KOPT-K1 (cell line): Measurements from ENCODE around the gene ELAPOR1.
A peak's percentile ranks its signal among the peaks of the same experiment; 100 is the strongest.

Experiments
- H3K27ac ChIP-seq: fragments of 200-600 bp; sonication (generic); 2 replicates; pipeline ENCODE4 v1.5.1; 2016; ENCODE audit warnings: antibody characterized with exemption, mild to moderate bottlenecking, low read depth, low read length; ENCODE audit not compliant: poor library complexity, severe bottlenecking
- H3K36me3 ChIP-seq: fragments of 200-600 bp; sonication (generic); 2 replicates; pipeline ENCODE4 v1.5.1; 2017; ENCODE audit warnings: antibody characterized with exemption, mild to moderate bottlenecking, low read length, moderate library complexity; ENCODE audit not compliant: insufficient read depth
- H3K9me3 ChIP-seq: fragments of 200-600 bp; sonication (generic); 2 replicates; pipeline ENCODE4 v1.5.1; 2017; ENCODE audit warnings: antibody characterized with exemption, low read length, mild to moderate bottlenecking; ENCODE audit not compliant: insufficient read depth, poor library complexity, severe bottlenecking

ELAPOR1 gene, protein sequence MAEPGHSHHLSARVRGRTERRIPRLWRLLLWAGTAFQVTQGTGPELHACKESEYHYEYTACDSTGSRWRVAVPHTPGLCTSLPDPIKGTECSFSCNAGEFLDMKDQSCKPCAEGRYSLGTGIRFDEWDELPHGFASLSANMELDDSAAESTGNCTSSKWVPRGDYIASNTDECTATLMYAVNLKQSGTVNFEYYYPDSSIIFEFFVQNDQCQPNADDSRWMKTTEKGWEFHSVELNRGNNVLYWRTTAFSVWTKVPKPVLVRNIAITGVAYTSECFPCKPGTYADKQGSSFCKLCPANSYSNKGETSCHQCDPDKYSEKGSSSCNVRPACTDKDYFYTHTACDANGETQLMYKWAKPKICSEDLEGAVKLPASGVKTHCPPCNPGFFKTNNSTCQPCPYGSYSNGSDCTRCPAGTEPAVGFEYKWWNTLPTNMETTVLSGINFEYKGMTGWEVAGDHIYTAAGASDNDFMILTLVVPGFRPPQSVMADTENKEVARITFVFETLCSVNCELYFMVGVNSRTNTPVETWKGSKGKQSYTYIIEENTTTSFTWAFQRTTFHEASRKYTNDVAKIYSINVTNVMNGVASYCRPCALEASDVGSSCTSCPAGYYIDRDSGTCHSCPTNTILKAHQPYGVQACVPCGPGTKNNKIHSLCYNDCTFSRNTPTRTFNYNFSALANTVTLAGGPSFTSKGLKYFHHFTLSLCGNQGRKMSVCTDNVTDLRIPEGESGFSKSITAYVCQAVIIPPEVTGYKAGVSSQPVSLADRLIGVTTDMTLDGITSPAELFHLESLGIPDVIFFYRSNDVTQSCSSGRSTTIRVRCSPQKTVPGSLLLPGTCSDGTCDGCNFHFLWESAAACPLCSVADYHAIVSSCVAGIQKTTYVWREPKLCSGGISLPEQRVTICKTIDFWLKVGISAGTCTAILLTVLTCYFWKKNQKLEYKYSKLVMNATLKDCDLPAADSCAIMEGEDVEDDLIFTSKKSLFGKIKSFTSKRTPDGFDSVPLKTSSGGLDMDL

DNA sequence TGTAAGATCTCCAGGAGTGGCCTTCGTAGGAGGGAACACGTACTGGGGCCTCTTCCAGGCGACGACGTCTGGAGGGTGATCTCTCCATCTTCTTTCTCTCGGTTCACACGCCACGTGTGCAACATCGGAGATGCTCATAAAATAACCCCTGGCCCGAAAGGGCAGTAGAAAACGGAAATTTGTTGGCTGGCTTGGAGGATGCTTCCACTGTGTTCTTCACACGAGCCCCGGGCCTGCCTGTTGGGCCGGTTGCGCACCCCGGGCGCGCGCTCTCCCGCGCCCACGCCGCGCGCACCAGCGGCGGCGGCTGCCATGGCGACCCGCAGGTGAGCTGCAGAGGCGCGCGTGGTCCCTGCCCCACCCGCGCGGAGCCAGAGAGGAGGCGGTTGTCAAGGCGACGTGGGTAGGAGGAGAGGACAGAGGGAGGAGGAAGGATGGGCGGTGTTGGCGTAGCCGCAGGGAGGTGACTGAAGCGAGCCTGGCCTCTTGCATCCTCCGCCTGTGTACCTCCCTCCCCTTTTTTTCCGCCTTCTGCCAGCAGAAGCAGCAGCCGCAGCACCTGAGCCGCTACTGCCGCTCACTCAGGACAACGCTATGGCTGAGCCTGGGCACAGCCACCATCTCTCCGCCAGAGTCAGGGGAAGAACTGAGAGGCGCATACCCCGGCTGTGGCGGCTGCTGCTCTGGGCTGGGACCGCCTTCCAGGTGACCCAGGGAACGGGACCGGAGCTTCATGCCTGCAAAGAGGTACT, at the start of gene ELAPOR1:
TSS of gene ELAPOR1 (plus strand) at position 526 of the 752 bp plus-strand sequence. CDS start at position 595, 69 bp downstream.
- Histone ChIP-seq H3K27ac (no peak within 1 kb of the TSS), H3K9me3 (no peaks in the 10 kb centered on the region), H3K36me3 (no peaks in the 10 kb centered on the region)

DNA sequence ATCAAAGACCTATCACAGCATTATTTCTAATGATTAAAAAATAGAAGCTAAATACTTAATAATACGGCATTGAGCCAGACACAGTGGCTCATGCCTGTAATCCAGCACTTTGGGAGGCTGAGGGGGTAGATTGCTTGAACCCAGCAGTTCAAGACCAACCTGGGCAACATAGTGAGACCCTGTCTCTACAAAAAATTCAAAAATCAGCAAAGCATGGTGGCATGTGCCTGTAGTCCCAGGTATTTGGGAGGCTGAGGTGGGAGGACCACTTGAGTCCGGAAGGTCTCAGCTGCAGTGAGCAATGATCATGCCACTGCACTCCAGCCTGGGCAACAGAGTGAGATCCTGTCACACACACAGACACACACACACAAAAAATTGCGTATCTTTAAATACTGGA, 48.8 kb upstream of the ELAPOR1 start:
- H3K27ac ChIP-seq, result no peak overlapping the region
- peaks cover 35% of the 10 kb centered on the region for H3K36me3 ChIP-seq
- no peaks in the 10 kb centered on the region for H3K9me3 ChIP-seq

DNA sequence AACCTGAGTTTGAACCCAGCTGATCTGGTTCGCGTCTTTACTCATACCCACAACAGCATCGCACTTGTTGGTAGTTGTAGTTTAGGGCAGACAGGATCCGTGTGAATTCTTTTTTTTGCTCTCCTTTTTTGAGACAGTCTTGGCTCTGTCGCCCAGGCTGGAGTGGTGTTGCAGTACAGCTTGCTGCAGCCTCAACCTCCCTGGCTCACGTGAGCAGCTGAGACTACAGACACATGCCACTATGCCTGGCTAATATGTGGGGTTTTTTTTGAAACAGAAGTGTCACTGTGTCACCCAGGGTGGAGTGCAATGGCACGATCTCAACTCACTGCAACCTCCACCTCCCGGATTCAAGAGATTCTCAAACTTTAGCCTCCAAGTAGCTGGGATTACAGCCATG, 46.0 kb upstream of the ELAPOR1 start:
- Histone ChIP-seq H3K36me3 (peaks cover 35% of the 10 kb centered on the region), H3K9me3 (no peaks in the 10 kb centered on the region), H3K27ac (no peak overlapping the region)

DNA sequence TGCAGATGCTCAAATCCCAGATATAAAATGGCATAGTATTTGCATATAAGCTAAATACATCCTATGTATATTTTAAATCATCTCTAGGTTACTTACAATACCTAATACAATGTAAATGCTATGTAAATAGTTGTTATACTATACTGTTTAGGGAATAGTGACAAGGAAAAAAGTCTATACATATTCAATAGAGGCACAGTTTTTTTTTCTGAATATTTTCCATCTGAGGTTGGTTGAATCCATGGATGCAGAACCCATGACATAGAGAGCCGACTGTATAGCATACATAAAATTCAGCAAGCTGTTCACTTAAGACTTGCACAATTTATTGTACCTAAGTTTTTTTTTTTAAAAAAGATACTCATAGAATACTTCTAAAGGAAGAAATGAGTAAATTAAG, 44.6 kb upstream of the ELAPOR1 start:
- no peaks in the 10 kb centered on the region for H3K9me3 ChIP-seq
- H3K27ac ChIP-seq, result no peak overlapping the region
- H3K36me3 ChIP-seq, result peaks cover 29% of the 10 kb centered on the region

DNA sequence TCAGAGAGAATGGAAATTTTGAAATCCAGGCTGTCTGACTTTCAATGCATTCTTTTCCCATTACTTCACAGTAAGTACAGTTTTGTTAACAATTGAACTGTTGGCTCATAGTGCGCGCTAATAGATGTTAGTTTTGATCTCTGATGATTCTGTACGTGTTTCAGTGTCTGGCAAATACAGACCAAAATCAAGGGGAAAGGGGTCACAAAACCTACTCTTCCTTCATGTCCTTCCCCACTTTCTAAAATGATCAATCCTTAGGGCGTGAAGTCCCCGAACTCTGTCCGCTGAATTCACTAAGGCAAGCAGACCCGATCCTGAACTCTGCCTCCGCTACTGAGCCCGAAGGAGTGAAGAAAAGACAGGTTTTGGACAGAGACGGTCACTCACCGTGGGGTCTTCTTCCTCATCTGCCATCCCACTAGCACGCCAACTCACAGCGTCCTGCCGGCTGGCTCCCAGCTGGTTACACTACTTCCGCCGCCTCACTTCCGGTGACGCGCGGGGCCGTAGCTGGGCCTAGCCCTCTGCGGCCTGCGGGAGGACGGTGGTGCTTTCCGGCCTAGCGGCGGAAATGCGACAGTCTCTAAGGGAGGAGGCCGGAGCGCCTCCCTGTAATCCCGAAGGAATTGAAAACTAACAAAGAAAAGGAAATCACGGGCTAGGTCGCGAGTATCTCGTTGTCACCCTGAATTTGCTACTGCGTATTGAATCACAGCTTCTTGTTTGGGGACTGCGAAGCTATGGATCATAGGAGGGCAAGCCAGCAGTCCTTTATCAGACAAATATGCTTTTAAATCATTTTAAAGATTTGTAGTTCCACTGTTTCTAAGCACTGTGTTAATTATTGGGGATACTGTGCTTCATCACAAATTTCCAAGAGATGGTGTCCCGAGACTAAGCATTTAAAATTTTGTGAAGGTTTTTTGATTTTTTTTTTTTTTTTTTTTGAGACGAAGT, 38.1 kb upstream of the ELAPOR1 start, which contains the start of gene TAF13:
TSS of gene TAF13 (minus strand) at position 473 of the 960 bp plus-strand sequence. CDS start at position 417, 56 bp downstream.
- Histone ChIP-seq H3K36me3 (no peaks in the 10 kb centered on the region), H3K27ac (peak within 1 kb of the TSS; percentile 72), H3K9me3 (no peaks in the 10 kb centered on the region)

DNA sequence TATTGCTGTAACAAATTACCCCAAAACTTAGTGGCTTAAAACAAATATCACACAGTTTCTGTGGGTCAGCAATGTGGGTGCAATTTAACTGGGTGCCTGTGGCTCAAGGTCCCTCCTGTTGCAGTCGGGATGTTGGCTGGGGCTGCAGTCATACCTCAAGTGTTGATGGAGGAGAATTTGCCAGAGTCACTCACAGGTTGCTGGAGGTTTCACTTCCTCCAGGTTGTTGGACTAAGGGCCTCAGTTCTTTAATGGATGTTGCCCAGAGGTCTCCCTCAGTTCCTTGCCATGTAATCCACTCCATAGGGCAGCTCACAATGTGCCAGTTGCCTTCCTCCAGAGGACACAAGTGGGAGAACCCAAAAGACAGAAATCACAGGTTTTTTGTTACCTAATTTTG, 35.6 kb upstream of the ELAPOR1 start:
- Histone ChIP-seq H3K27ac (no peak overlapping the region), H3K9me3 (no peaks in the 10 kb centered on the region), H3K36me3 (no peaks in the 10 kb centered on the region)

DNA sequence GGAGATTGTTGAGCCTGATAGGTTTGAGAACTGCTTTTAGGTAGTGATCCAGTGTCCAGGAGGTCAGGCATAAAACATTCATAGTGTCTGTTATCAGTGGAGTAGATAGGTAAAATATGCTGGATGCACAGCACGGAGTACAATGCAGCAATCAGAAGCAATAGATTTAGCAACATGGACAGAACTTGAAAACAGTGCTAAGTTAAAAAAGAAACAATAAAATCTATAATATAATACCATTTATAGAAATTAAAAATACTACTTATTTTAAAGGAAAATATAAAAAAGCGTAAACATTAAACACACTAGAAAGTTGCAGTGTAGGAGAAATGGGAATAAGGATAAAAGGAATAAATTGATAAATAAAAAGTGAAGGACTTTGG, 34.7 kb upstream of the ELAPOR1 start:
- Histone ChIP-seq H3K27ac (no peak overlapping the region), H3K36me3 (no peaks in the 10 kb centered on the region), H3K9me3 (no peaks in the 10 kb centered on the region)

DNA sequence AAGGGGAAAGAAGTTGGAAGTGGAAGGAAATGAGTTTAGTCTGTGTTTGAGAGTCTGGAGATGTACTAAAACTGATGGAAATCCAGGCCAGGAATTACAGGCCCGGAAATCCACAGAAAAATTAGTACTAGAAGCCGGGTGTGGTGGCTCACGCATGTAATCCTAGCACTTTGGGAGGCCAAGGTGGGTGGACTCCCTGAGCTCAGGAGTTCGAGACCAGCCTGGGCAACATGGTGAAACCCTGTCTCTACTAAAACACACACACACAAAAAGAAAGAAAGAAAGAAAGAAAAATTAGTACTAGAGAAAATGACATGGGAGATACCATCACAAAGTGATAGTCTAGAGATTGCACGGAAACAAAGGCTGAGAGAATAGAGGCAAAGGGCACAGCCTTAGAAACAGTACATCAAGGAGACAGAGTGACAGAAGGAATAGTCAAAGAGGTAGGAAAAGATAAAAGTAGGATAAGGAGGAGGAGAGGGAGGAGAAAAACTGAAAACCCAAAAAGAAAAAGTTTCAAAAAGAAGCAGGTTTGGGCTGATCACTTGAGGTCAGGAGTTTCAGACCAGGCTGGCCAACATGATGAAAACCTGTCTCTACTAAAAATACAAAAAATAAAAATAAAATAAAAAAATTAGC, 33.4 kb upstream of the ELAPOR1 start:
- no peak overlapping the region for H3K27ac ChIP-seq
- no peaks in the 10 kb centered on the region for H3K9me3 ChIP-seq

DNA sequence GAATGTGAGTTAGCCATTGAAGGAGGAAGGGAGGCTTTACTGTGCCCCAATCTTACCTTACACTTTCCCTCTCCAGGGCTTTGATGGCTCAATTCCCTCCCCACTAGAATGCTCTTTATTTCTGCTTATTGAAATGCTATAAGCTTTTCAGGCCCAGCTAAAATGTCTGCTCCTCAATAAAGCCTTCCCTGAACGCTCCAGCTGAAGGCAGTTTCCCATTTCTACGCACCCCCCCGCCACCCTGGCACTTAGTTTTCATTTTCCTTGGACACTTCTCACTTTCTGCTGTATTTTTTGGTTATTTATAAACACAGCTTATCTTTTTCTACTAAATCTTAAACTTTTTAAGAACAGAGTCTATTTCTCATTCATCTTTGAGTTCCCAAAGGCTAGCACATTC, 30.4 kb upstream of the ELAPOR1 start:
- Histone ChIP-seq H3K27ac (no peak overlapping the region), H3K36me3 (no peaks in the 10 kb centered on the region)

More for the DNA sequence above, 33.4 kb upstream of the ELAPOR1 start:
- H3K36me3 ChIP-seq, result no peaks in the 10 kb centered on the region

DNA sequence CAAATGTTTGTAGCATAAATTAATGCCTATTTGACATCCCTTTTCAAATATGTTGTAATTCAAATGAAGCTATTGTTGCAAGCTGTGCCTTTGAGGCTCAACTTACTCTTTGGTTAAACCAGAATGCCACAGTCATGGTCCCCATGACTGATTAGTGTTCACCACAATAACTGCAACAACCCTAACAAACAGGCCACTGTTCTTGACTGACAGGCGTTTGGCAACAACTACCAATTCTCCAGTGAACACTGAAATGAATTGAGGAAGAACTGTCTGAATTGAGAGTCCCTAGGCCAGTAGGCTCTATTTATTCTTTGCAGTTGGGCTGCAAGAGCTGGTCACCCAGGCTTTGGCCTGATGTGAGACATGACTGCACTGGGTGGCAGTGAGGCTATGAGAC, 30.0 kb upstream of the ELAPOR1 start:
- H3K27ac ChIP-seq, result no peak overlapping the region

More for the DNA sequence above, 30.4 kb upstream of the ELAPOR1 start:
- H3K9me3 ChIP-seq, result no peaks in the 10 kb centered on the region

DNA sequence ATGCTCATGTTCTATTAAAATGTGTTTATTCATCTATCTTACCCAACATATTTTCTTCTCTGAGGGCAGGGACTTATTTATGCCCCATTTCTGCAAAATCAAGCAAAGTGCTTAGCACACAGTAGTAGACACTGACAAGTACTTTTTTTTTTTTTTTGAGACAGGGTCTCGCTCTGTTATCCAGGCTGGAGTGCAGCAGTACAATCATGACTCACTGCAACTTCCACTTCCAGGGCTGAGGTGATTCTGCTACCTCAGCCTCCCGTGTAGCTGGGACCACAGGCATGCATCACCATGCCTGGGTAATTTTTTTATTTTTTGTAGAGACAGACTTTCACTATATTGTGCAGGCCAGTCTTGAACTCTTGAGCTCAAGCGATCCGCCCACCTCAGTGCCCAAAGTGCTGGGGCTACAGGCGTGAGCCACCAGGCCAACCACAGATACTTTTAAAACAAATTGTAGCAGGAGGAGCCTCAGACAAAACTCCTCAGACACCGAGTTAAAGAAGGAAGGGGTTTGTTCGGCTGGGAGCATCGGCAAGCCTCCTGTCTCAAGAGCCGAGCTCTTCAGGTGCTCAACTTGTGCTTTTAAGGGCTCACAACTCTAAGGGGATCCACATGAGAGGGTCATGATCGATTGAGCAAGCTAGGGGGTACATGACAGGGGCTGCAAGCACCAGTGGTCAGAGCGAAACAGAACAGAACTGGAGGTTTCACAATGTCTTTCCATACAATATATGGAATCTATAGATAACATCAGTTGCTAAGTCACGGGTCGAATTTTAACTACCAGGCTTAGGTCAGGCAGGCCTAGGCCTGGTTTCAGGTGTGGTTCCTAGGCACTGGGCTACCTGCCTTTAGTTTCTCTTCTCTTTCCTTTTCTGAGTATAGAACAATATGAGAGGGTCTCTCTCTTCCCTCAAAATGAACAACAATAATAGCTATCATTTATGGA, 29.1 kb upstream of the ELAPOR1 start:
- Histone ChIP-seq H3K27ac (no peak overlapping the region), H3K9me3 (no peaks in the 10 kb centered on the region), H3K36me3 (no peaks in the 10 kb centered on the region)

More for the DNA sequence above, 30.0 kb upstream of the ELAPOR1 start:
- Histone ChIP-seq H3K36me3 (no peaks in the 10 kb centered on the region), H3K9me3 (no peaks in the 10 kb centered on the region)

DNA sequence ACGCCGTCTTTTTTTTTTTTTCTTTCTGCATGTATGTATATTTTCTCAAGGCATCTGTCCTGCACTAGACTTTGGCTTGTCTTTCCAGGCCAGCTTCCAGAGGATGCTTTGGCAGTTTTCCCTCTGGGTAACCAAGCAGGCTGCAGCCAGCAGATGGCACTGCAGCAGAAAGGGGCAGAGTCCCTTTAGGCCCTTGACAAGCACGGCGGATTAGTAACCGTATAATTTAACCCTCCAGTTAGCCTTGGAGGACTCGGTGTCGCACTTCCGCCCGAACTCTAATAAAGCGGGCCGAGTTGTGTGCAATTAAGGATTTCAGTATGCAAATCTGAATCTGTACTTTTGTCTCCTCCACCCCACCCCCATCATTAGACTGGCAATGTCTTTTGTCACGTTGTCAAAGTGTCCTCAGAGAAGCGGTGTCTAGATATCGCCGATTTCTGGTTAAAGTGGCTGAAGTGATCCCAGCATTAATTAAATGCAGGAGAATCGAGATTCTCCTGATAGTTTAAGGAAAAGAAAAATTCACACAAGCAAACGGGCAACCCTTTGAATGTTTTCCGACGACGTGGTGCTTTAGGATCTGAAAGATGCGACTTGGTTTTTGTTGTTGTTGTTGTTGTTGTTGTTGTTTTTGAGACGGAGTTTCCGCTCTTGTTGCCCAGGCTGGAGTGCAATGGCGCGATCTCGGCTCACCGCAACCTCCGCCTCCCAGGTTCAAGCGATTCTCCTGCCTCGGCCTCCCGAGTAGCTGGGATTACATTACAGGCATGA, 24.5 kb upstream of the ELAPOR1 start:
- H3K36me3 ChIP-seq, result peaks cover 15% of the 10 kb centered on the region
- H3K9me3 ChIP-seq, result no peaks in the 10 kb centered on the region
- peak overlapping the region; percentile 73 for H3K27ac ChIP-seq
